LNCAP (cell line): Measurements from ENCODE around the gene RAB40C.

Experiments used
- TF ChIP-seq, protein P1 (sequence below): fragments of 450-650 bp; IDR thresholded peaks from 2 replicates; pipeline ENCODE4 v1.5.1; 2017; ENCODE audit warnings: mild to moderate bottlenecking

The RAB40C gene

DNA sequence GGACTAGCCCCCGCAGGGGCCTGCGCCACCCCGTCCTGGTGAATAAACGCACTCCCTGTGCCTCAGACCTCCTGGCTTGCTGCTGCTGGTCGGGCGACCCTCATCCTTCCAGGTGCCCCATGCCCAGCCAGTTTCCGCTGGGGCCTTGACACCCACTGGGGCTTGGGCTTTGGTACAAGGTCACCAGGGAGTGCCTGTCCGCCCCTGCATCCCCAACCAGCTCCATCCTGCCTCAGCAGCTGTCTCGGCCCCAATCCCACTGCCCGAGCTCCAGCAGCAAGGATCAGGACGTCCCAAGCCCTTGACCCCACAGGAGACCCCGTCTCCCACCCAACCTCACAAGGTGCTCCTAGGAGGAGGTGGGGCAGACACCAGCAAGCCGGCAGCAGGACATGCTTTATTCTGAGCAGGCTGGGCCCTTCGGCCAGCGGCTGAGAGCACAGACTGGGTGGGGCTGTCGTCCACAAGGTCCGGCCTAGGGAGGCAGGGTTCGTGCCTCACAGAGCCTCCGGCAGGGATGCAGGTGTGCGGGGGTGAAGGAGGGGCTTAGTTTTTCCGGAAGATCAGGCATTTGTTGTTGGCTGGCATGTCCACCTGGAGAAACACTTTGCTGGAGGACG is 44.3 kb downstream of the RAB40C start:
- TF ChIP-seq, protein P1, sequence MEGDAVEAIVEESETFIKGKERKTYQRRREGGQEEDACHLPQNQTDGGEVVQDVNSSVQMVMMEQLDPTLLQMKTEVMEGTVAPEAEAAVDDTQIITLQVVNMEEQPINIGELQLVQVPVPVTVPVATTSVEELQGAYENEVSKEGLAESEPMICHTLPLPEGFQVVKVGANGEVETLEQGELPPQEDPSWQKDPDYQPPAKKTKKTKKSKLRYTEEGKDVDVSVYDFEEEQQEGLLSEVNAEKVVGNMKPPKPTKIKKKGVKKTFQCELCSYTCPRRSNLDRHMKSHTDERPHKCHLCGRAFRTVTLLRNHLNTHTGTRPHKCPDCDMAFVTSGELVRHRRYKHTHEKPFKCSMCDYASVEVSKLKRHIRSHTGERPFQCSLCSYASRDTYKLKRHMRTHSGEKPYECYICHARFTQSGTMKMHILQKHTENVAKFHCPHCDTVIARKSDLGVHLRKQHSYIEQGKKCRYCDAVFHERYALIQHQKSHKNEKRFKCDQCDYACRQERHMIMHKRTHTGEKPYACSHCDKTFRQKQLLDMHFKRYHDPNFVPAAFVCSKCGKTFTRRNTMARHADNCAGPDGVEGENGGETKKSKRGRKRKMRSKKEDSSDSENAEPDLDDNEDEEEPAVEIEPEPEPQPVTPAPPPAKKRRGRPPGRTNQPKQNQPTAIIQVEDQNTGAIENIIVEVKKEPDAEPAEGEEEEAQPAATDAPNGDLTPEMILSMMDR: no peak

DNA sequence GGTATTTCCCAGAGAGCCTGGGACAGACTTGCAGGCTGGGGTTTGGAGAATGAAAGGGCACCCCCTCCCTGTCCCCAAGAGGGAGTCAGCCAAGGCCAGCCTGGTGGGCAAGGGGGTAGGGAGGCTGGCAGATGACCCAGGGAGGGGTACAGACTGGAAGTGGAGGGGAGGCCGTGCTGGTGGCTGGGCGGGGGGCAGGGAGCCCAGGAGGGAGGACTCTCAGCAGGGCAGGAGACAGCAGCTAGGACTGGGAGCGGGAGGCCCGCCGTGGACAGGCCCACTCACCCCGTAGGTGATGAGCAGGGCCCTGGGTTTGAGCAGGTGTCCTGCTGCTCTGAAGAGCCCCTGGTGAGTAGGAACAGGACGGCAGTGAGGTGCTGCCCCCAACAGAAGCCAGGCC is 45.1 kb downstream of the RAB40C start:
- TF ChIP-seq, protein P1: no peak

DNA sequence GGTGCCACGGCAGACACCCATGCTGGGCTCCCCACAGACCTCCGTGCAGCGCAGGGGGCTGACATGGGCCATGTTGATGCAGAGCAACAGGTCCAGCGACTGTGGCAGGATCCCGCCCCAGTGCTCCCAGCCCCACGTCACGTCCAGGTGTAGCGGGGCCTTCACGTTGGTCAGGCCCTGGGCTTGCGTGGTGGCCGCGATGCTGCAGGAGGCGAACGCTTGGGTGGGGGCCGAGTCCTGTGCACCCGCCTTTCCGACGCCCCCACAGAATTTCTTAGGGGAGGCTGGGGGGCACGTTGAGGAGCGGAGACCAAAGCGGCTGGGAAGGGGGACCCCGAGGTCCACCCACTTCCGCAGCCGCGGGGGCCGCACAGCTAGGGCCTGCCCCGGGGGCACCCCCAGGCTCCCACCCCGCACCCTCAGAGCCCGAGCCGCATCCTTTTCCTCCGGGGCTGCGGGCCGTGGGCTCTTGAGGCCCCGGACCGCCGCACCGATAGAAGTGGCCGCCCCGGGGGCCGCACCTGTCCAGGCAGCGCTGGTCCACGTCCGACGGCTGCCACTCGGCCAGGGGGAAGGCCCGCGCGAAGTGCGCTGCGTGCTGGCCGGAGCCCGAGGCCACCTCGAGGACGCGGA is 45.8 kb downstream of the RAB40C start:
- TF ChIP-seq, protein P1: no peak

GRCh38 chr16:636206-637080 is 46.6 kb downstream of the RAB40C start, which contains the start of gene METTL26:
METTL26 (minus strand) TSS chr16:636305; CDS start chr16:636290, 15 bp downstream.
- TF ChIP-seq, protein P1: no peak

DNA sequence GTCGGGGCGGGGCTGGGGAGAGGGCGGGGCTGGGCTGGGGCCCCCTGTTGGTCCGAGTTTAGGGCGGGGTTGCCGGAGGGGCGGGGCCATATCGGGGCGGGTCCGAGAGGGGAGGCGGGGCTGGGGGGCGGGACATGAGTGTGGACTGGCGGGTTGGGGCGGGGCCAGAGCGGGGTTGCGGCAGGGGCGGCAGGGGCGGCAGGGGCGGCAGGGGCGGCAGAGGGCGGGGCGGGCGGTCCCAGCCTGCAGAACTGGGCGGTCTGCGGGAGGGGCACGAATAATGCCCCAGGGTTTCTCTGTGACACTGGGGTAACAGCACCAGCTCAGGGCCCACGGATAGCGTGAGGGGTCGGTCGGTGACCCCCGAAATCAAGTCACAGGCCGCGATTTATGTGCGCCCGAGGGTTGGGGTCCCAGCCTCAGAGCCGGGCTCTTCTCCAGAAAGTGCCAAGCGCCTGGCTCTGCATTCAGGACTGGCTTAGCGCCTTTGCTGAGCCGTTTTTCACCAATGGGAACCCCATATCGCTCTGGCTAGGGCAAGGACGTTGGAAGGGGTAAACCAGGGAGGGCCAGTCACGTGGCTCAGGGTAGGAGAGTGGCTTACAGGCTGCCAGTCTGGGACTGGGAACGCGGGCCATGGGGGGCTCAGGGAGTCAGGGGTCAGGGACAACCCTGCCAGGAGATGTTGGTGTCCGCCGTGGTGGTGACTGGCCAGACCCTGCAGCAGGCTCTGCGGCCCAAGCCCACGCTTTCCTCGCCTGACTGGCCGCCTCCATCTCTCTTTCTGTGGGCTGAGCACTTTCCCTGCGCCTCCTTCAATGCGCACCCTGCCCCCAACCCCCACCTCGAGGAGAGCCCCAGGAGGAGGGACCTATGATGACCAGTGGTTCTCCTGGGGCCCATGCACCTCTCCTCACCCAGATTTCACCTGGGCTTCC is 47.5 kb downstream of the RAB40C start:
- TF ChIP-seq, protein P1: no peak

GRCh38 chr16:638034-638543 is 48.2 kb downstream of the RAB40C start:
- TF ChIP-seq, protein P1: no peak
